Testis (tissue), 3 donors: ENCODE results near the gene SDK1. TPM values are rescaled to one million over a fixed set of nuclear protein-coding genes. Genes with fewer than 3 reads are reported as not detected.

Source experiments
- DNase-seq: peaks from one replicate; pipeline ENCODE4 v3.0.0-alpha.2; 2019
- H3K27ac ChIP-seq, 2 donors: fragments of 200-600 bp; sonication (generic); one replicate each; pipeline ENCODE4 v1.5.1; 2019
- H3K27me3 ChIP-seq: fragments of 200-600 bp; sonication (generic); one replicate; pipeline ENCODE4 v1.5.1; 2019
- H3K36me3 ChIP-seq: fragments of 200-600 bp; sonication (generic); one replicate; pipeline ENCODE4 v1.5.1; 2017; ENCODE audit warnings: low read depth; ENCODE audit errors: missing control alignments
- H3K4me1 ChIP-seq: fragments of 200-600 bp; sonication (generic); one replicate; pipeline ENCODE4 v1.5.1; 2019
- H3K4me3 ChIP-seq, 2 donors: fragments of 200-600 bp; sonication (generic); one replicate each; pipeline ENCODE4 v1.5.1; 2017 to 2019
- H3K9me3 ChIP-seq: fragments of 200-600 bp; sonication (generic); one replicate; pipeline ENCODE4 v1.5.1; 2017
- POLR2A ChIP-seq: fragments of 450-650 bp; IDR thresholded peaks from one replicate; pipeline ENCODE4 v1.6.1; 2017; ENCODE audit warnings: antibody characterized with exemption, mild to moderate bottlenecking, moderate library complexity
- WGBS, 2 donors: methylation state at CpG; one replicate each; pipeline ENCODE4 v1.1.5; 2018; 5-methylcytosine and 5-hydroxymethylcytosine counted together
- intact Hi-C: fragments of 100-400 bp; cut with DNase I; formaldehyde crosslinking; loops from one replicate; pipeline ENCODE4 v1.15.1; 2023; ENCODE audit warnings: low total_unique reads
- polyA plus RNA-seq: library from polyadenylated mRNA; stranded (reverse); fragments of 350-450 nt; fragmentation: Illumina TruSeq; extraction: RNeasy Lipid Tissue Mini Kit (QIAGEN cat#74804); gene quantifications from one replicate; pipeline ENCODE4 v1.2.3, GENCODE V29; 2014; ENCODE audit warnings: low read depth, low replicate concordance; ENCODE audit not compliant: insufficient read depth
- total RNA-seq, 2 donors: library from RNA; depleted of rRNA; stranded (reverse); fragments of >200 nt; gene quantifications; one replicate each; pipeline ENCODE4 v1.2.3, GENCODE V29; 2016
- TF ChIP-seq, protein P1 (sequence below), 3 experiments: fragments of 450-650 bp in 2 of 3; fragments of 200-600 bp in 1 of 3; sonication (generic) in 1 of 3; IDR thresholded peaks; one replicate each; pipeline ENCODE4 v1.5.1; 2016 to 2019; ENCODE audit warnings: antibody characterized with exemption in 3 of 3, mild to moderate bottlenecking in 2 of 3, moderate library complexity in 1 of 3

SDK1 gene
- total and polyA plus RNA-seq, 3 donors from 2014 or later = 20.0 to 36.2 (median 24.9) TPM

DNA sequence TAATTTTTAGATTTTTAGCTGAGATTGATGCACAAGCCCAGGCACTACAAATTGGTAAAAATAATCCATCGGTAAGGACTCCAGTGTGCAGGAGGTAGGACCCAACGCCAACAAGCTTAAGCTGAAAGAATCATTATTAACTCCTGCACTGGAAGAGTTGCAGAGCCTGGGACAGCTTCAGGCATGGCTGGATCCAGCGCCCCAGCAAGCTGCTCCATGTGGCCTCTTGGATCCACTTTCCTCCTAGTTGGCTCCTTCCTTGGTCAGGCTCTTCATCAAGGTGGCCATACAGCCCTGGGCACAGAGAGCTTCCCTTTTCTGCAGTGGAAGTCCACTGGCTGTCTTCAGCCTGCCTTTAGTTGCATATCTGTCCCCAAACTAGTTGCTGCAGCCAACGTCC is 883.6 kb downstream of the SDK1 start:
- H3K36me3 ChIP-seq = no peaks in the 10 kb centered on the region
- TF ChIP-seq POLR2A = no peak
- TF ChIP-seq, protein P1, sequence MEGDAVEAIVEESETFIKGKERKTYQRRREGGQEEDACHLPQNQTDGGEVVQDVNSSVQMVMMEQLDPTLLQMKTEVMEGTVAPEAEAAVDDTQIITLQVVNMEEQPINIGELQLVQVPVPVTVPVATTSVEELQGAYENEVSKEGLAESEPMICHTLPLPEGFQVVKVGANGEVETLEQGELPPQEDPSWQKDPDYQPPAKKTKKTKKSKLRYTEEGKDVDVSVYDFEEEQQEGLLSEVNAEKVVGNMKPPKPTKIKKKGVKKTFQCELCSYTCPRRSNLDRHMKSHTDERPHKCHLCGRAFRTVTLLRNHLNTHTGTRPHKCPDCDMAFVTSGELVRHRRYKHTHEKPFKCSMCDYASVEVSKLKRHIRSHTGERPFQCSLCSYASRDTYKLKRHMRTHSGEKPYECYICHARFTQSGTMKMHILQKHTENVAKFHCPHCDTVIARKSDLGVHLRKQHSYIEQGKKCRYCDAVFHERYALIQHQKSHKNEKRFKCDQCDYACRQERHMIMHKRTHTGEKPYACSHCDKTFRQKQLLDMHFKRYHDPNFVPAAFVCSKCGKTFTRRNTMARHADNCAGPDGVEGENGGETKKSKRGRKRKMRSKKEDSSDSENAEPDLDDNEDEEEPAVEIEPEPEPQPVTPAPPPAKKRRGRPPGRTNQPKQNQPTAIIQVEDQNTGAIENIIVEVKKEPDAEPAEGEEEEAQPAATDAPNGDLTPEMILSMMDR (IDR thresholded peaks at IDR 0.05) = no peak
- DNase-seq = no peak
- no peaks in the 10 kb centered on the region for H3K9me3 ChIP-seq
- no peaks in the 10 kb centered on the region for H3K27me3 ChIP-seq
- H3K4me1 ChIP-seq = peaks cover 10% of the 10 kb centered on the region
- intact Hi-C loops = no loop called here
- no peak overlapping the region for H3K4me3 ChIP-seq
- WGBS, 2 donors = 93 to 96% methylated on average over 3 to 4 of the region's 4 CpGs
- H3K27ac ChIP-seq = no peak overlapping the region

DNA sequence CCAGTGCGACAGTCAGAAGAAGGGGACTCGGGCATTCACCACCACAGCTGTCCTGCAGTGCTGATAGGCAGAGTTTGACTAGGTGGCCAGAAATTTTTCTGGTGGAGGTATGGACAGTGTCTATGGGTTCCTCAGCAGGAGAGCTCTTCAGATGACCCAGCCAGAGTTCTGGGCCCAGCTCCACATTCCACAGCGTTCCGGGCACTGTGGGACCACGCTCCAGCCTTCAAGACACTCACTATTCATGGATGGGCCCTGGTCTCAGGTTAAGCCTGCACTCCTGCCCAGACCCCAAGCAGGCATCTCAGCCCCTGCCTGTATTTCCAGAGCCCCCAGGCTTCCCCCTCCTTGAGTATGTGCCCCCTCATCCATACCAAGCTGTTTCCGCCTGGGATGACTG is 884.1 kb downstream of the SDK1 start:
- Histone ChIP-seq H3K27me3 (no peaks in the 10 kb centered on the region), H3K27ac (no peak overlapping the region), H3K4me3 (no peak overlapping the region), H3K36me3 (no peaks in the 10 kb centered on the region), H3K9me3 (no peaks in the 10 kb centered on the region), H3K4me1 (peaks cover 10% of the 10 kb centered on the region)
- intact Hi-C loops = no loop called here
- no peak for DNase-seq
- TF ChIP-seq POLR2A = no peak
- TF ChIP-seq, protein P1 (IDR thresholded peaks at IDR 0.05) = no peak
- whole genome bisulfite sequencing, 2 donors = 87 to 100% methylated on average over 3 to 6 of the region's 6 CpGs

DNA sequence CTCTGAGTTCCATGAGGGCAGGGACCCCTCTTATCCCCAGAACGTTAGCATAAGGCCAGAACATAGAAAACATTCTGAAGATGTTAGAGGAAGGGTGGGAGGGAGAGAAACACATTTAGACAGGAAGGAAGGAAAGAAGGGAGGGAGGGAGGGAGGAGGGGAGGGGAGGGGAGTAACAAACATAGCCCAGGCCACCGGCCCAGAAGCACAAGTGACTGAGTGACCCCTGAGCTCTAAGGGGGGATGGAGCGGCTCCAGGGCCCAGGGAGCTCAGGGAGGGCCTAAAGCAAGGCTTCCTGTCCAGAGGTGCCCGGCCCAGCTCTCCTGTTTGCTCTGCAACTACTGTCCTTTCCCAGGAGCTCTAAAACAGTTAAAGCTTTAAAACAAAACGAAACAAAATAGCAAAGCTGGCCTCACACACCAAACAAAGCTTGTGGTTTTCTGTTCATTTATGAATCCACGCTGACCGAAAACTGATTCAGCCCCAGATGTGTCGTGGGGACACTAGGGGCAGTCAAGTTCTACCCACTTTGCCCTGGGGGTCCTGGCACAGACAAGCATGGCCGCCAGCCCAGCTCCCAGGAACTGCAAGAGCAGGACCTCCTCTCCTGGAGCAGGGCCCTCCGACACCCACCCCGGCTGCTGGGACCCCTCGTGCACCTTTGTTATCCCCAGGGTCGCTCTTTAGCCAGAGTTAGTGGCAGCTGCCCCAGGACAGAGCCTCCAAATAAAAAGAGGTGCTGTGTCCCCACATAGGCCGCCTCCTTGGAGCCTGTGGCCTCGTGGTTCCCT is 884.9 kb downstream of the SDK1 start:
- Histone ChIP-seq H3K4me3 (no peak overlapping the region), H3K9me3 (no peaks in the 10 kb centered on the region), H3K36me3 (no peaks in the 10 kb centered on the region), H3K27ac (no peak overlapping the region), H3K4me1 (peaks cover 10% of the 10 kb centered on the region), H3K27me3 (no peaks in the 10 kb centered on the region)
- intact Hi-C loops = no loop called here
- no peak for DNase-seq
- WGBS, 2 donors = 55 to 66% methylated on average over 15 of the region's 15 CpGs
- TF ChIP-seq POLR2A = no peak
- TF ChIP-seq, protein P1 (IDR thresholded peaks at IDR 0.05) = no peak

DNA sequence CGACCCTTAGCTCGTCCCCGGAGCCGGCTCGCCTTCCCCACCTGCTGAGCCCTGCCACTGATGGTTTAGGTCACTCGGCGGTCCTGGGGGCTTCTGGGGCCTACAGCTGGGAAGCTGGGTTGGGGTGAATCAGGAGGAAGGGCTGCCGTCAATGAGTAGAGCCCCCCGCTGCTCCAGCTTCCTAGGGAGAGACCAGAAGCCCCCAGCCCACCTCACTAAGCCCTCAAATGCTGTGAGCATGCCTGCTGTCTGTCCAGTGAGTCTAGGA is 885.4 kb downstream of the SDK1 start:
- no peak for TF ChIP-seq POLR2A
- TF ChIP-seq, protein P1 (IDR thresholded peaks at IDR 0.05) = no peak
- Histone ChIP-seq H3K4me1 (peaks cover 10% of the 10 kb centered on the region), H3K27ac (no peak overlapping the region), H3K9me3 (no peaks in the 10 kb centered on the region), H3K27me3 (no peaks in the 10 kb centered on the region), H3K36me3 (no peaks in the 10 kb centered on the region), H3K4me3 (no peak overlapping the region)
- intact Hi-C loops = no loop called here
- 84 to 98% methylated on average over 7 to 9 of the region's 9 CpGs for WGBS, 2 donors
- no peak for DNase-seq

DNA sequence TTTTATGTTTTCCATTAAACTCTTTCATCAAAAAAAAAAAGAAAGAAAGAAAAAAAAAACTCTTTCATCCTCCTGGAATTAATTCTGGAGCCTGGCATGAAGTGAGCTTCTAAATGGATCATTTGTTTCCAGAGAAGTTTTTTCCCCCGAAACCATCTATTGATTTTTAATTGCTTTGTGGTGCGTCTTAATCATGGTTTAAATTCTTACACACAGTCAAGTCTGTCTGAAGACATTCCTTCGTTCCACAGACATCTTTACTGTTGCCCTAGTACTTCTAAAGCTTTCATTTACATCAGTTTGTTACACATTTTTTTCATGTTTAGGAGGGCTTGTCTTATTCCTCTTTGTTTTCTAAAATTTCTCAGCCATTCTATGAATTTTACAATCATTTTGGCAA is 887.6 kb downstream of the SDK1 start:
- intact Hi-C loops = no loop called here
- DNase-seq = no peak
- no peaks in the 10 kb centered on the region for H3K36me3 ChIP-seq
- peaks cover 10% of the 10 kb centered on the region for H3K4me1 ChIP-seq
- no peaks in the 10 kb centered on the region for H3K9me3 ChIP-seq
- no peaks in the 10 kb centered on the region for H3K27me3 ChIP-seq
- WGBS, 2 donors = 70 to 76% methylated on average over 3 of the region's 3 CpGs
- H3K27ac ChIP-seq = no peak overlapping the region
- TF ChIP-seq, protein P1 (IDR thresholded peaks at IDR 0.05) = no peak
- no peak for TF ChIP-seq POLR2A
- H3K4me3 ChIP-seq = no peak overlapping the region
